HT1080 (cell line): ENCODE measurements around the gene POLR2E. TPM values are rescaled to one million over a fixed set of nuclear protein-coding genes. Genes with fewer than 3 reads are reported as not detected.
"Not testable (repeated sequence)": the region's sequence is repeated elsewhere in the genome, so short reads cannot be mapped to it uniquely, and the experiment has no call there.

Experiments
- DNase-seq: peaks from one replicate; pipeline ENCODE4 v3.0.0-alpha.2; 2015; ENCODE audit warnings: low read depth
- total RNA-seq: library from RNA; depleted of rRNA; stranded (reverse); fragments of >200 nt; shearing (Covaris generic); gene quantifications from 2 replicates; pipeline ENCODE4 v1.2.3, GENCODE V29; 2014

POLR2E gene
- total RNA-seq, 1 experiment from 2014 or later: 271 TPM

DNA sequence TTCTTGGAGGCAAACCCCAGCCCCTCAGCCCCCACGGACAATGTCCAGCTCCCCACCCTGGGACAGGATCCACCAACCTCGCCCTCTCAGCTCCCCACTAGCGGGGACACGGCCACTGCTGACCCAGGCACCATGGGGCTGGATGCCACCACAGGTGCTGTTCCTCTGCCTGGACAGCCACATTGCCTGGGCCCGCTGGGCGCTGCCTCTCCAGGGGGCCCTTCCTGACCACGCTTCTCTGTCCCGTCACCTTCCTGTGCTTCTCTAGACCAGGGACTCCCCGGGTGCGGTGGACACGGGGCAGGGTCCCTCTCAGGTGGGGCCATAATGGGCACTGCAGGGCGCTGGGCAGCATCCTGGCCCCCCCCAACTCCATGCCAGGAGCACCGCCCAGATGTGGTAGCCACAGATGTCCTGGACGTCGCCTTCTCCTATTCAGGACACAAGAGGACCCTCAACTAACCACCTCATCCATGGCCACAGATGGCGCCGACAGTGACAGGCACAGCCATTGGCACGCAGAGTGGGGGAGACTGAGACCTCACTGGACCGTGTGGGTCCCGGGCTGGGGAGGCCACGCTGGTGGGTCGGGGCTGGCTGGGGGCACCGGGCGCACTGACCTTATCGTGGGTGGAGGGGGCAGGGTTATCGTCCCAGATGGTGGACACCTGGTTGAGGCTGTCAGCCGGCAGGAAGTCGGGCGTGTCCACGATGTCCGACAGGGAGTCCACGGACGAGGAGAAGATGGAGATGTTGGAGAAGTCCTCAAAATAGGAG, 32.0 kb upstream of the POLR2E start:
- no peak for DNase-seq

DNA sequence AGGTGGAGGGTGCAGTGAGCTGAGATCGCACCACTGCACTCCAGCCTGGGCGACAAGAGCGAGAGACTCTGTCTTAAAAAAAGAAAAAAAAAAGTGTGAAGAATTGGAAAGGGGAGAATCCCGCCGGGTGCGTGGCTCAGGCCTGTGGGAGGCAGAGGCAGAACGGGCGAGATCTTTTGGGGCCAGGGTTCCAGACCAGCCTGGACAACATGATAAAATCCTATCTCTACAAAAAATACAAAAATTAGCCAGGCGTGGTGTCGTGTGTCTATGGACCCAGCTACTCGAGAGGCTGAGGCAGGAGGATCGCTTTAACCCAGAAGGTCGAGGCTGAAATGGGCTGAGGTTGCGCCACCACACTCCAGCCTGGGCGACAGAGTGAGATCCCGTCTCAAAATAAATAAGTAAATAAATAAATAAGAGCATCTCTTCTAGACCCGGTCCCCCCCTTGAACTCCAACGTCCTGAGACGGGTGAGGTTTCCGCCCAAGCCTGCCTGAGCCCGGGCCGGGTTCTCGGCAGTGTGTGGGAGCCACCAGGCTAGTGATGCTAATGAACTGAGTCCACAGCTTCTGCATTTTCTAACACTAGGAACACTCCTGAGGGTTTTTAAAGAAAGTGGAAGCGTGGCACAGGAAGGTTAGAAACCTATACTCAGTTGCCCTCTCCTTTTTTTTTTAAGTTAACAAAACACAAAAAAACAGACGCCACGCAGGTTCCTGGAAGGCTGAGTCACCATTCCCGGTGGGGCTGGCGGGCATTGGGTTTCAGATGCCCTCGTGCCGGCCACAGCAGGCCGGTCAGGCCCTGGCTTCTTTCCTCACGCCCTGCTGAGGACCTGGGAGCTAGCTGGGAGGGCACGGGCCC, 30.7 kb upstream of the POLR2E start:
- peak; percentile 68 for DNase-seq

DNA sequence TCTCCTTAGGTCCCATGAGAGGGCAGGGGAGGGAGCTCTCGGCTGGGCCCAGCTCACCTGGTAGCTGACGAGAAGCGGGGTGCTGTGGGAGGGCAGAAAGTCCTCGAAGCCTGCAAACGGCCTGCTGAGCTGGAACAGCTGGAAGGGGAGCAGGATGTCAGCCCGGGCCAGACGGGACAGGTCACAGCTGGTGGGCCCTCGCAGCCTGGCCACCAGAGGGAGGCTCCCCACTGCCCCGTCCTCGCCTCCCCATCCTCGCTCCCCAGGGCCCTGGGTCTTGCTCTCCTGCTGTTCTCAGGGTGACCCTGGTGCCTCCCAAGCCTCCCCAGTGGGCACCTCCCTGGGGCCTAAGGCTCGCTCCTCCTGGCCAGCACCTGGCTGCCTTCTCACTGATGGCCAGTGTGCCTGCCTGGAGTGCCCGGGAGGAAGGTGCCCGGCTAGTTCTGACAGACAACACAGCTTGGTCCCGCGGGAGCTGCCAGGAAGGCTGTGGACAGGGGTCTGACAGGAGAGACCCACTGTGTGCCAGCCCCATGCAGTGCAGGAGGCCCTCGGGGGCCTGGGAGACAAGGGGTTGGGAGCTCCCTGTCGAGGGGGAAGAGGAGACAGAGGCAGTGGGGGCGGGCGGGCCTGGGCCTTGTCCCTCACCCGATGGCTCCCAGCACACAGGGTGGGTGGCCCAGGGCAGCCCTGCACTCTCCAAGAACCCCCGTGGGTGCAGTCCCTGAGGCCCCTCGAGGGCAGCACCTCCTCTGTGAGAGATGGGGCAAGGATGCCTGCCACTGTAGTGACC, 28.9 kb upstream of the POLR2E start:
- no peak for DNase-seq

DNA sequence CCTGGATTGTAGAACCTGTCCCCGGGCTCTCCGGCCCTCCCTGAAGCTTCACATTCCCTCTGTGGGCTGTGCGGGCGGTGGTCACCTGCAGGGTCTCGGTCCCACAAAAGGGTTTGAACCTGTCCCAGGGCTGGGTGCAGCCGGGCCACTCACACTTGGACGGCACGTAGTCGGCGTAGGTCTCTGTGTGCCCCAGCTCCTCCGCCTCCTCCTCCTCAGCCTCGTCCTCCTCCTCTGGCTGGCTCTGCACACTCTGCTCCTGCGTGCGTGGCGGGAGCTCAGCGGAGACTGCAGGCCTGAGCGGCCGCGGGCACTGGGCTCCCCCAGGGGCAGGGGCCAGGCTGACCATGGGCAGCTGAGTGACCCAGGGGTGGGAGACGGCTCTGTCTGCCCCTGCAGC, 28.2 kb upstream of the POLR2E start:
- DNase-seq: no peak

DNA sequence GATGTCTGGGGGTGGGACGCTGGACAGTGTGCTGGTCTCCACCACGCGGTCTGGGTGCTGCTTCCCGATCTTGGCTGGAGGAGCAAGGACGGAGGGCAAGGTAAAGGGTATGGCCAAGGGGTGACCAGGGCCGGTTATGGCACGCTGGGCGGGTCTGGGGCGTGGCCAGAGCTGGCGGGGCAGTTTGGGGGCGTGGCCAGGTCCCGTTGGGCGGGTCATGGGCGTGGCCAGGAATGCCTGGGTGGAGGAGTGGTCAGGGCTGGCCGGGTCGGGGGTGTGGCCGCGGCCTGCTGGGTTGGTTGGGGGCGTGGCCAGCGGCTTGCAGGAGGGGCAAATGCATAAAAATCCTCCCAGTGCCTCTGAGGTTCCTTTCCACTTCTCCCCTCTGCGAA, 27.8 kb upstream of the POLR2E start:
- peak; percentile 54 for DNase-seq

DNA sequence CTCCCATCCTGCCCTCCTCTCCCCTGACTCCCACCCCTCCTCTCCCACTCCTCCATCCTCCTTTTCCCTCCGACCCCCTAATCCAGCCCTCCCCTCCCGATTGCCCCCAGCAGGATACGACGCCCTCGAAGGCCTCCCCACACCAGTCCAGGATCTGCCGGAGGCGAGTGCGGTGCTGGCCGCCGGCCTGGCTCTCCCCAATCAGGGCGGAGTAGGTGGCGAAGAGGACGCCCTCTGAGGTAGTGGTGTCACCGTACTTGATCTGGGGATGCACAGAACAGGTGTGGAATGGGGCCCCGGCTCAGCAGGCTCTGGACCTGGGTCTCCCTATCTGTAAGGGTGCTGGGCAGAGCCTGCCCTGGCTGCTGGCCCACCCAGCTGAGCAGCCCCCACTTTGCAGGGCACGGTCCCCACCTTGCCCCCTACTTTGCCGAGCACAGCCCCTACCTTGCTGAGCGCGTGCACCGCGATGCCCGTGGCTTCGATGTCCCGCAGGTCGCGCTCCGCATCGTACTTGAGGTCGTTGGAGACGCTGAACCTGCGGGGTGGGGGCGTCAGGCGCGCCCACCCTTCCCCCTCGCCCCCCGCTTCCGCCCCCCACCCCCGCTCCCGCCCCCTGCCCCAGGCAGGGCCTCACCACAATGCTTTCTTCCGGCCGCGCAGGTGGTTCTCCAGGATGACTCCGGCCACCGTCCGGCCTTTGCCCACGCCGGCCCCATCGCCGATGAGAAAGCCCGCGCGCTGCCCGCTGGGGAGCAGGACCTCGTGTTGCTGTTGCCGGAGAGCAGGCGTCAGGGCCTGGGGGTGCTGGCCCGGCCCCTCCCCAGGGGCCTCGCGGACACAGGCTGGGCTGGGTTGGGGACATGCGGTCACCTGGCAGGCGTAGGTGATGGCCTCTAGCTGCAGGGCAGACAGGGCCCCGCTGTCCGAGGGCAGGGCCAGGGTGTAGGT, 27.1 kb upstream of the POLR2E start:
- no peak for DNase-seq

DNA sequence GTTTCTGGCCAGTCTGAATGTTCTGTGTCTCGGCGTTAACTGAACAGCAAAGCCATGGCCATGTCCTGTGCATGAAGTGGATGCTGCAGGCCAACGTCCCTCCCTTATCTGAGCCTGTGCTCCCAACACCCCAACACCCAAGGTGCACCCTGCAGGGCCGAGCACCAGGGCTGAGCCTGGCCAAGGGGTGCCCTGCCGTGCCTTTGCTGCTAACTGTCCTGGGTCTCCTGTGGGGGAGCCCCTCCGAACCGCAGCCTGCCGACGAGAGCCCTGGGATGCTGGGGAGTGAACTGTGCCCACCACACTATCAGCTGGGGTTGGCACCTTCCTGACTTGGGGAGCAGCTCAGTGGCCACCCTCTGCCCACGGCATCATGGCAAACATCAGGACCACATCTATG, 26.2 kb upstream of the POLR2E start:
- no peak for DNase-seq

DNA sequence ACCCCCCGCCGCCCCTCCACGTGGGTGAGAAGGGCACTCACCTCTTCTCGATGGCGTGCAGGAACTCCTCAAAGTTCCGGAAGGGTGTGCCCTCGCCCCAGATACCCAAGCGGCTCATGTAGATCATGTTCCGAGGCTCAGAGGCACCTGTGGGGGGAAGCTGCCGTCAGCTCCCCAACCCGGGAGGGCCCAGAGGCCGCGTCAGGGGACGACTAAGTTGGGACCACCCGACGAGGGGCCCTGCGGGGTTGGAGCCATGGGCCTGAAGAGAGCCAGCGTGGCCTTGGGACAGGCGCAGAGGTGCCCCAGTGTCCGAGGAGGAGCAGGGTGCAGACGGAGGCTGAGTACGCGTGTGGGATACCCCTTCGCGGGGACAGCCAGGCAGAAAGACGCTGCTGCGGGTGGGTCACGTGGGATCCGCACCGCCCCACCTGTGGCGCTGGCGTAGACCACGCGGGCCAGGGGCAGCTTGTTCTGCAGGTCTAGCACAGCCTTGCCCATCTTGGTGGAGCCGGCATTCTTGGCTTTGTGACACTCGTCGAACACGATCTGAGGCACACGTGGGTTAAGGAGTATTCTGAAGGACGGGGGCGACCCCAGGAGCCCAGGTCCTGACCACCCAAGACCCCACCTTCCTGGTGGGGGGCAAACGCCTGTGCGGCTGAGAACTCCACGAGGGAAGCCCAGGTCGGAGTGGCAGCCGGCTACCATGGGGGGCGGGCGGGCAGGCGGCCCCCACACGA, 24.5 kb upstream of the POLR2E start:
- no peak for DNase-seq

DNA sequence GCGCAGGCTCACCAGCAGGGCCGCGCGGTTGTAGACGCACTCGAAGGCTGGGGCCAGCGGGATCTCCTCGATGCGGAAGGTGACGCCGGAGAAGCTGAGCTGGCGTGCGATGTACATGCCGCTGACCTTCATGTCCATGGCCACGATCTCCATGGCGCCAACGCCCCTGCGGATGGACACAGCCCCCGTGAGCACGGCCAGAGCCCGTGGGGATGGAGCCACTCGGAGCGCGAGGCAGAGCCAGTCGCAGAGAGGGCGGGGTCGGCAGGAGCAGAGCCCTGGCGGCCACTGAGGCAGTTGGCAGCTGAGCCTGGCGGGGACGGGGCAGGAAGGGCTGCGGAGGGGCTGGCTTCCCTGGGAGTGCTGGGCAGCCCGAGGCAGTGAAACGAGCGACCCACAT, 23.8 kb upstream of the POLR2E start:
- DNase-seq: no peak

DNA sequence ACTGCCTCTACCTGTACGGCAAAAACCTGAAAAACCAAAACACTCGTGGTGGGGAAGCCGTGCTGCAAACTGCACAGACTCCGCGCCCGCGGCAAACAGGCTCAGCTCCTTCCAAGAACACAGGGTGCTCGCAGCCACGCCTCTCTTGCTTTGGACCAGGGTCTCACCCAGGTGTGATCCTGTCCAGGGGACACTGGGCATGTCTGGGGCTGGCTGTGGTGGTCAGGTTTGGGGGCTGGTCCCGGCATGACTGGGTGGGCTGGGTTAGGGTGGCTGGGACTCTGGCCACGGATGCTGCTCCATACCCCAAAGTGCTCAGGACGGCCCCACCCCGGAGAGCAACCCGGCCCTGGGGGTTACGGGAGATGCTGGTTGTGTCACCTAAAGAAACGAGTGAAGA, 22.5 kb upstream of the POLR2E start:
- DNase-seq: no peak

DNA sequence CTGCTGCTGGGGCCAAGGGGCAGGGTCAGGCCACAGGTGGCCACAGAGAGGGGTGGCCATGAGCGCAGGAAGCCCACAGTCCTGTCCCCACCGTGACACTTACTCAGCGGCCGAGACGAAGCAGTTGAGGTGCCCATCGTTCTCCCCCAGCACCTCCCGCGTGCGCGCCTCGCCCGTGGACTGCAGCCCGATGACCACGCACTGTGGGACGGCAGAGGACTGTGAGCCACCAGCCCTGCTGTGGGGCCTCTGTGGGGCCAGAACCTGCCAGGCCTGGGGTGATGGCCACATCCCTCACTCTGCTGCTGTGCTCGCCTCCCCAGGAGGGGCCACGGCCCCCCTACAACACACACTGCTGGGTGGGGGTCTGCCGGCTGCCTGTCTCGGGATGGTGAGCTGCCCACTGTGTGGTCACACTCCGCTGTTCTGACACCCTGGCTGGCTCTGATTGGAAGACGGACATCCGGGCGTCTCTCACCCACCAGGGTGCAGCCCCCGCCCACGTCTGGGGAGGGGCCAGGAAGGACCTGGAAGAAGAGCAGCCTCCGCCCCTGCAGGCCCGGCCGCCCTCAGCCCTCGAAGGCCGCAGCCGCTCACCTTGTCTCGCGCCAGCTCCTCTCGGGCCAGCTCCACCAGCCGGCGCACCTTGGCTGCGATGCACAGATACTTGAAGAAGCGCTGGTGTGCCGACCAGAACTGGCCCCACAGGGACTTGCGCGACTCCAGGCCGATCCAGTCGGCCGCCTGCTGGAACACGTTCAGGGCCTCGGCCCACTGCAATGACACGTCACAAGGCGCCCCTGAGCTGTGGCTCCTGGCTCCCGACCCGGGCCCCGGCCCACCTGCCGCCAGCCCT, 21.8 kb upstream of the POLR2E start:
- DNase-seq: no peak

DNA sequence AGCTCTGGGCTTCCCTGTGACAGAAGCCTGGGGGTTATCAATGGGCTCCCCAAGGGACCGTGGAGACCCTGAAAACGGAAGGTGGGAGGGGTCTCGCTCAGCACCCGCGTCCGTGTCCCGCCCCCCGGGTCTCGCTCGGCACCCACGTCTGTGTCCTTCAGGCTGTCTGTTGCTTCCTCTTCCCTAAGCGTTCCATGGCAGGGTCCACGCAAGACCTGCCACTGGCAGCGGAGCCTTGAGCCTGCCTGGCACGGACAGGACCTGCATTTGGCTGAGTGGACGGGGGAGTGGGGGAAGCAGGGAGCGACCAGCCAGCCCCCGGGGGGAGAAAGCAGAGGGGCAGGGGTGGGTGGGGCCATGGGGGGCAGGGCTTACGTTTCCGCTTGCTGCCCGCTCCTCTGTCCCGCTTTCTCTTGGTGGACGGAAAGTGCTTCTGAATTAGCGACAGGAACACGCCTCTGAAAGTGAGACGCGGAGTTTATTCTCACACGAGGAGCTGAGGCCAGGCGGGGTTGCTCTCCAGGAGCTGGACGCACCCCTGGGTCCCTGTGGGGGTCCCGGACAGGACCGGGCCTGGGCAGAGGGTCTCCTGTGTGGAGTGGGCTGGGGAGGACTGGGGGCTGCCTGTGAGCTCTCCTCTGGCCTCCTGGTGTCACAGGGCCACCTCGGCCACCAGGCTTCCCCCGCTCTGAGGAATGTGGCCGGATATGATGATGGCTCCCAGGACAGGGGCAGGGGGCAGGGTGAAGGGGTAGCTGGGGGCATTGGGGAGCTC, 20.7 kb upstream of the POLR2E start:
- DNase-seq: no peak

DNA sequence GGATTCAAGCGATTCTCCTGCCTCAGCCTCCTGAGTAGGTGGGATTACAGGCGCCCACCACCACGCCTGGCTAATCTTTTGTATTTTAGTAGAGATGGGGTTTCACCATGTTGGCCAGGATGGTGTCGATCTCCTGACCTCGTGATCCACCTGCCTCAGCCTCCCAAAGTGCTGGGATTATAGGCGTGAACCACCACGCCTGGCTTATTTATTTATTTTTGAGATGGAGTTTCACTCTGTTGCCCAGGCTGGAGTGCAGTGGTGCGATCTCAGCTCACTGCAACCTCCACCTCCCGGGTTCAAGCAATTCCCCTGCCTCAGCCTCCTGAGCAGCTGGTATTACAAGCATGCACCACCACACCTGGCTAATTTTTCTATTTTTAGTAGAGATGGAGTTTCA, 19.6 kb upstream of the POLR2E start:
- not testable (repeated sequence) for DNase-seq

DNA sequence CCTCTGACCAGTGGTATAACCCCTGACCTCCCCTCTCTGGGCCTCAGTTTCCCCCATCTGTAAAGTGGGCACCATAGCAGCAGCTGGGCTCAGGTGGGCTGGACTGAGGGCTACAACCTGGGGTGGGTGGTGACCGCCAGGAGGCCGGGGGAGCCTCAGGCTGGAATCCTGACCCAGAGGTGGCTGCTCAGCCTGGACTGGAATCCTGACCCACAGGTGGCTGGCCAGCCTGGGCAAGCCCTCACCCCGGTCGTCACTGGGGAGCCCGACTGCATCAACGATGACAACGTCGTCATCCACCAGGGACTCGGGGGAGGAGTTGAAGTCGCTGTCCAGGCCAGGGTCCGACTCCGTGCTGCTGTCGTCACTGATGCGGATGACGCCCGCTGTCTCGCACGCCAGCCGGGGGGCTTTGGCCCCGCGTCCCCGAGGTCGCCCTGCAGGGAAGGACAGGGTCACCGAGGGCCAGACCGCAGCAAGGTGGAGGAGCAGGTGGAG, 18.9 kb upstream of the POLR2E start:
- DNase-seq: no peak

DNA sequence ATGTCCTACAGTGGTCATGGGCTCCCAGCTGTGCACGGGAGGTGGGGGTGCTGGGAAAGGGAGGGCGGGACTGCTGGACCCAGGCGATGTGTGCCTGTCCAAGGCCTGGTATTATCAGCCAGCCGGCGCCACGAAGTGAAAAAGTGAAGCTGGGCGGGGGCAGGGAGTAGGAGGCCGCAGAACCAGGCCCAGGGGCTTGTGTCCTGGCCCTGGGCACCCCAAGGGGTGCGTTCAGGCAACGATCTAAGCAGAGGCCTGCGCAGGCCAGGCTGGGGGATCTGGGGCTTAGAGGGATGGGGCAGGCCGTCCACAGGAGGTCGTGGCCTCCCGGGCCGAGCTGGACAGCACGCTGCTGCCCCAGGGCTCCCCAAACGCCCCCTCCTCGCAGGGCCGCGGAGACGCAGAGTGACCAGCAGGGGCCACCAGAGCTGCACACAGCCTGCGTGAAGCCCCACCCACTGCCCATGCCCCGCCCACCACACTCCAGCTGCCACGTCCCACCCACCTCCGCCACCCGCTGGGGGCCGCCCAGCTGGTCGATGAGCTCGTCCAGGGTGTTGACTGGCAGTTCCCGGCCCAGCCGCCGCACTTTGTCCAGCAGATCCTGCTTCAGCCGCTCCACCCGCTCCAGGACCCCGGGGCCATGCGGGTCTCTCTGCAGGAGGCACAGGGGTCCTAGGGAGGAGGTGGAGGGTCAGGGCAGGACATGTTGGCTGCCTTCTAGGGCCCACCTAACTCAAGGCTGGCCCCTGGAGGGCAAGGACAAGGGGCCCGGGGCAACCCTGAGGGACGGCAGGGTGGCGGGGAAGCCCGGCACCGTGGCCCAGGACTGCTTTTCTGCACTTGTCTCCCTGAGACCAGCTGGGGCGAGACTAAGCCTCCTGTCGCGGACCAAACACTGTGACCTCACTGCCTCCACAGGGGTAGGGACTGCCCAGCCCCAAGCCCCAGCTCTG, 18.1 kb upstream of the POLR2E start:
- DNase-seq: peak; percentile 55

DNA sequence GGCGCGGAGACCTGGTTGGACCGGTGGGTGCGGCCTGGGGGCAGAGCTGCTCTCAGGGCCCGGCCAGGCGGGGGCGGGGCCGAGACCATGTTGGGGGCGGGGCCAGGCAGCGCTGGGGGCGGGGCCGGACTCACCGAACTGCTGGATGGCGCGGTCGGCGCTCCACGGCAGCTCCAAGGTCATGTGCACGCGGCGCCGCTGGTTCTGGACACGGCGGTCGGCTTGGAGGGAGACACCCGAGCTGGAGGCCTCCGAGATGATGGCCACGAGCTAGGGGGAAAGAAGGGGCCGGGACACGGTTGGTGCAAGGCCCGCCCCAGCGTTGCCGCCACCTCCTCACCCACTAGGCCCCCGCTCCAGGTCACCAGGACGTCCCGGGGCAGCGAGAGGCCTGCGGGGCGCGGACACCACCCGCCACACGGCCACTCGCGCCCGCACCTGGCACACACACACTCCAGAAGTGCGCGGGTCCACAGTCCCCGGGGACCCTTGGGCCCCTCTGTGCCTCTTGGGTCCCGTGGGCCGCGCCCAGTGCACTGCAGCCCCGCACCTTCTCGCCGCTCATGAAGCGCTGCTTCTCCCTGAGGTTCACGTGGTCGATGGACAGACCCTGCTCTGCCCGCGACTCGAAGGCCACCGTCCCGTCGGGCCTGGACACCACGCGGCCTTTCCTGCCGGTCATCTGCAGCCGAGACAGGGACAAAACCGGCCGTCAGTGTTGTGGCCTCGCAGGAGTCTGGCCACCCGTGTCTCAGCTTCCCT, 17.3 kb upstream of the POLR2E start:
- DNase-seq: no peak
